Transverse colon (tissue), 4 donors: Measurements from ENCODE around the gene OR10T2.

ENCODE experiments used
- EP300 ChIP-seq: sonication (generic); formaldehyde crosslinking; IDR thresholded peaks from one replicate; pipeline ENCODE4 v1.6.1; 2017; ENCODE audit warnings: antibody characterized with exemption, low read depth
- POLR2A ChIP-seq: fragments of 450-650 bp; IDR thresholded peaks from one replicate; pipeline ENCODE4 v1.6.1; 2016; ENCODE audit warnings: antibody characterized with exemption, mild to moderate bottlenecking, moderate library complexity
- POLR2AphosphoS5 ChIP-seq, 3 donors: sonication (generic); formaldehyde crosslinking; IDR thresholded peaks; one replicate each; pipeline ENCODE4 v1.6.1; 2016; ENCODE audit warnings: antibody characterized with exemption in 3 of 3
- TF ChIP-seq, protein P1 (sequence below), 5 experiments: fragments of 200-600 bp in 3 of 5; fragments of 450-650 bp in 2 of 5; sonication (generic) in 3 of 5; IDR thresholded peaks; 1 replicate in 2 of 5; 2 replicates in 3 of 5; pipeline ENCODE4 v1.5.1; 2016 to 2017; ENCODE audit warnings: antibody characterized with exemption in 5 of 5, inconsistent platforms in 3 of 5, mild to moderate bottlenecking in 2 of 5, moderate library complexity in 1 of 5

- TF ChIP-seq, protein P1, sequence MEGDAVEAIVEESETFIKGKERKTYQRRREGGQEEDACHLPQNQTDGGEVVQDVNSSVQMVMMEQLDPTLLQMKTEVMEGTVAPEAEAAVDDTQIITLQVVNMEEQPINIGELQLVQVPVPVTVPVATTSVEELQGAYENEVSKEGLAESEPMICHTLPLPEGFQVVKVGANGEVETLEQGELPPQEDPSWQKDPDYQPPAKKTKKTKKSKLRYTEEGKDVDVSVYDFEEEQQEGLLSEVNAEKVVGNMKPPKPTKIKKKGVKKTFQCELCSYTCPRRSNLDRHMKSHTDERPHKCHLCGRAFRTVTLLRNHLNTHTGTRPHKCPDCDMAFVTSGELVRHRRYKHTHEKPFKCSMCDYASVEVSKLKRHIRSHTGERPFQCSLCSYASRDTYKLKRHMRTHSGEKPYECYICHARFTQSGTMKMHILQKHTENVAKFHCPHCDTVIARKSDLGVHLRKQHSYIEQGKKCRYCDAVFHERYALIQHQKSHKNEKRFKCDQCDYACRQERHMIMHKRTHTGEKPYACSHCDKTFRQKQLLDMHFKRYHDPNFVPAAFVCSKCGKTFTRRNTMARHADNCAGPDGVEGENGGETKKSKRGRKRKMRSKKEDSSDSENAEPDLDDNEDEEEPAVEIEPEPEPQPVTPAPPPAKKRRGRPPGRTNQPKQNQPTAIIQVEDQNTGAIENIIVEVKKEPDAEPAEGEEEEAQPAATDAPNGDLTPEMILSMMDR (IDR thresholded peaks at IDR 0.05) = no peak
- TF ChIP-seq POLR2A (no peak), POLR2AphosphoS5 (IDR thresholded peaks at IDR 0.05) (no peak), EP300 (no peak)
Measured at GRCh38 chr1:158407092-158407491, 7.8 kb upstream of the OR10T2 start.
